ENCODE results near the gene ERF.

Gene ERF

DNA sequence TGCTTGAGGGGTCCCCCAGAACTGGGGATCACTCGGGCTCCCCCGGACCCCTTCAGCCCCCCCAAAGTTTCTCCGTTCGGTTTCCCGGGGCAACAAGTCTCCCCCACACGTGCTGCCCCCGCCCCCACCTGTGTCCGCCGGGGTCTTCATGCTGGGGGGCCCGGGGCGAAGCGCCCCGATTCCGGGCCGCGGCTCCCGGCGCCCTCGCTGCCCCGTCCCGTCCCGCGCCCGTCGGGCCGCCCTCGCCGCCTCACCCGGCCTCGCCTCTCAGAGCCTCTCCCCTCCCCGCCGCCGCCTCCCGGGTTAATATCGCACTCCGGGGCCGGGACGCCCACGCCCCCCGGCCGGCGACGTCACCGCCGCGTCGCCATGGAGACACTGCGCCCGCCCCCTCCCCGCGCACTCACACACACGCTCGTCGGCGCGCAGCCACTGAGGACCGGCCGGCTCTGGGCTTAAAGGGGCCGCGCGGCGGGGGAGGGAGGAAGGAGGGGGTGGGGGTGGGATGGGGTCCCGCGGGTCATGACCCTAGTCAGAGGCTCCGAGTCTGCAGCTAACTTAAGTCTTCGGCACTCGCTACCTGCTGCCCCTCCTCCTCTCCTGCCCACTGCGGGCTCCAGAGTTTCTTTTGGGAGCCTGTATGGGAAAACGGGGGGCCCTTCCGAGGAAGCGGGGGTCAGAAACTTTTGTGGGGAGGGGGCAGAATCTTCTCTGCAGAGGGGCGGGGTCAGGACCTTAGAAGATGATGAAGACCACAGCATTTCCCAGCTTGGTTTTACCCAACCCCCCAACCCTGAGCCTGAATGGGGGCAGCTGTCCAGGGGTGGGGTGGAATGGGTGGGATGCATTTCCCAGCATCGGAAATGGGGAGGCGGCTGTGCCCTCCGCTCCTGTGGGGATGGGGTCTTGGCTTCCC lies at the start of gene ERF:
Gene ERF (minus strand): TSS at position 279 of the 916 bp plus-strand sequence. CDS start 129 bp downstream, at position 150.
- Histone ChIP-seq H3K36me3 (ENCODE audit: insufficient read depth, low read length) (0 out of 2 replicates have a peak, but pooled peaks cover 4% of the 10 kb centered on the region), H3K9ac (ENCODE audit: low read depth, low read length) (peak within 1 kb of the TSS; percentile 80), H3K9me3 (ENCODE audit: control insufficient read depth, insufficient read depth, low read length) (no peaks in the 10 kb centered on the region), H3K4me1 (ENCODE audit: insufficient read depth, low read length) (peaks cover 21% of the 10 kb centered on the region)

DNA sequence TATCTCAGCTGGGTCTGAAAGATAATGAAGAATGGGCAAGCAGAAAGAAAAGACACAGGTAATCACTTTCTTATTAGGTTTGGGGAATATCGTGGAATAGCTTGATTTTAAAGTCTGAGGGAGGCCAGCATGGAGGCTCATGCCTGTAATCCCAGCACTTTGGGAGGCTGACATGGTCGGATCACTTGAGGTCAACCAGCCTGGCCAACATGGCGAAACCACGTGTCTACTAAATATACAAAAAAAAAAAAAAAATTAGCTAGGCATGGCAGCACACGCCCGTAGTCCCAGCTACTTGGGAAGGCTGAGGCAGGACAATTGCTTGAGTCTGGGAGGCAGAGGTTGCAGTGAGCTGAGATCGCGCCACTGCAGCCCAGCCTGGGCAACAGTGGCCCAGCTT lies 48.9 kb upstream of the ERF start:
- H3K9ac ChIP-seq (ENCODE audit: low read depth, low read length) = no peak overlapping the region
- peaks cover 12% of the 10 kb centered on the region for H3K4me1 ChIP-seq (ENCODE audit: insufficient read depth, low read length)
- H3K9me3 ChIP-seq (ENCODE audit: control insufficient read depth, insufficient read depth, low read length) = no peaks in the 10 kb centered on the region
- H3K36me3 ChIP-seq (ENCODE audit: insufficient read depth, low read length) = no peaks in the 10 kb centered on the region

DNA sequence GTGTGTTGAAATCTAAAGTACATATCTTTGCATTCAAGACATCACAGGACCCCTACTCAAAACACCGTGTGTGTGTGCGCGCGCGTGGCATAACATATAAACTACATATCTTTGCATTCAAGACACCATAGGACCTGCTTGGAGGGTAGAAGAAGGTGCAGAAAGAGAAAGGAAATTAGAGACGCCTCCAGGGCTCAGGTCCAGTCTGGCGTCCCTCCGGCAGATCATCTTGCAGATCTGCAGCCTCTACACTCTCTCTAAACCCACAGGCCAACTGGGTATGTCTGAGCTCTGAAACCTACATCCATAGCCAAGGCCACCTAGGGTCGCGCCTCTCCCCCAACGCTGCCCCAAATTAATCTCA lies 48.2 kb upstream of the ERF start:
- peak overlapping the region; percentile 37; the same call in 1 of the 2 replicates for H3K9ac ChIP-seq (ENCODE audit: low read depth, low read length)
- H3K4me1 ChIP-seq (ENCODE audit: insufficient read depth, low read length) = peaks cover 12% of the 10 kb centered on the region
- H3K36me3 ChIP-seq (ENCODE audit: insufficient read depth, low read length) = no peaks in the 10 kb centered on the region
- H3K9me3 ChIP-seq (ENCODE audit: control insufficient read depth, insufficient read depth, low read length) = no peaks in the 10 kb centered on the region

DNA sequence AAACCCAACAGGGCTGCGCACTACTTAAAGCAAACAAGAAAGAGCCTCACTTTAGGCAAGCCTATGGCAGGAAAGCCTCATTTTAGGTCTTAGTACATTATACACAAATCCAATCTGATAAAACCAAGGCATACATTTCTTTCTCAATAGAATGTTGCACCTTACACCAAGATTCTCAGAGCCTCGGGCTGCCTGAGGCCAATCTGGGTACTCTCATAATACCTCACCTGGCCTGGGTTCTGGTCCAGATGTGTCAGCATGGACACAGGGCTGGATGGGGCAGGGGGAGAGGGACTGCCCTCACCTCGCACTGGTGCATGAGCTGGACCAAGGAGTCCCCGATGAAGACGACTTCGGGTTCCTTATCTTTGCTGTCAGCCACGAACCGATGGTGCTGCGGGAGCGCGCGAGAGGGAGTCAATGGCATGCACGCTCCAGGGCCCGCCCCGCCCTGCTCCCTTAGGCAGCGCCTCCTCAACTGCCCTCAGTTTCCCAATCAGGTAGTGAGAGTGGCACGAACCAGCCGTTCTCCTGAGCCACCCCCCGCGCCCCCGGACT lies 46.8 kb upstream of the ERF start, which contains the start of gene PRR19:
Gene PRR19 (plus strand): TSS at position 487 of the 558 bp plus-strand sequence. CDS start 7,453 bp downstream, outside the sequence.
- no peaks in the 10 kb centered on the region for H3K9me3 ChIP-seq (ENCODE audit: control insufficient read depth, insufficient read depth, low read length)
- peak within 1 kb of the TSS; percentile 94 for H3K9ac ChIP-seq (ENCODE audit: low read depth, low read length)
- no peaks in the 10 kb centered on the region for H3K36me3 ChIP-seq (ENCODE audit: insufficient read depth, low read length)
- H3K4me1 ChIP-seq (ENCODE audit: insufficient read depth, low read length) = peaks cover 12% of the 10 kb centered on the region

DNA sequence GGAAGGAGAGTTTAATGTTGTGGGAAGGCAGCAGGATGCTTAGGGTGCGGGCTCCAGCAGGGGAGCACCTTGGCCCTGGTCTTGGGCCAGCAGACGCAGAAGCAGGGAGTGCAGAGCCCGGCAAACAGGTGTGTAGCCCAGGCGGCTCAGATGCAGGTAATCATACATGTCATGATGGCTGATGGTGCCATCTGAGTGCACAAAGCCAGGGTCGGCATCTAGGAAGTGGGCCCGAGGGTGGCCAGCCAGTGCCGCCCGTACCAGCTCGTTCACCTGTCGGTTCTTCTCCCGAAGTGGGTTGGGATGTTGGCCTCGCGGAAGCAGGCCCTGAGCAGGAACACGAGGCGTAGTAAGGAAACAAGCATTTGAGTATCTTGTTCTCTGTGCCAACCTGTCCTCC lies 42.1 kb upstream of the ERF start:
- peaks cover 8% of the 10 kb centered on the region for H3K4me1 ChIP-seq (ENCODE audit: insufficient read depth, low read length)
- no peaks in the 10 kb centered on the region for H3K9me3 ChIP-seq (ENCODE audit: control insufficient read depth, insufficient read depth, low read length)
- H3K9ac ChIP-seq (ENCODE audit: low read depth, low read length) = no peak overlapping the region
- H3K36me3 ChIP-seq (ENCODE audit: insufficient read depth, low read length) = no peaks in the 10 kb centered on the region; the same call in 1 of the 2 replicates

DNA sequence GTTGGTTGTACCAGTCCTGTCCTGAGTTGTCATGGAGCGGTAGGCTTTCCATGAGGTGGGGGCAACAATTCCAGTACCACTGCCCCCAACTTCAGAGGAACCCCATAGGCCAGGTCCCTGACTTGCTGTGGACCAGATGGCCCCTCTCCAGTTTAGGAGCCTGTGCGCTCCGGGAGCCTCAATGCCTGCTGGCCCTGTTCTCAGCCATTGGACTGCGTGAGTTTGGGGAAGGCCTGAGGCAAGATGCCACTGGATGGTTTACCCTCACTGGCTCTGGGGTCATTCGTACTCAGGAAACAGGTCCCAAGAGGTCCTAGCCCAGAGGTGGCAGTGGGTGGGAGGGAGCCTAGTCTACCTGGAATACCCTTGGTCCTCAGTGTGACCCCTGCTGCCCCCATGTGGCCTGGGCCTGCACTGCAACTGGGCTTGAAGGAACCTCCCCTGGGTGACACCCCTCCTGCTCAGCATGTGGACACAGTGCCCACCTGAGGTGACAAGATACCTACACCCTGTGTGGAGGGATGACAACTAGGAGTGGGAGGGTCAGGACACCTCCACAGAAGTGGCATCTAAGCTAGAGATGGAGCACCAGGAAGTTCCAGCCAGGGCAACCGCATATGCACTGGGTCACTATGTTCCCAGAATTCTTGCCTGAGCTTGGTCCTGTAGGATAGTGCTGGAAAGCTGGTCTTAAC lies 41.0 kb upstream of the ERF start:
- Histone ChIP-seq H3K4me1 (ENCODE audit: insufficient read depth, low read length) (peaks cover 6% of the 10 kb centered on the region; the same call in 1 of the 2 replicates), H3K36me3 (ENCODE audit: insufficient read depth, low read length) (no peaks in the 10 kb centered on the region; the same call in 1 of the 2 replicates), H3K9me3 (ENCODE audit: control insufficient read depth, insufficient read depth, low read length) (no peaks in the 10 kb centered on the region), H3K9ac (ENCODE audit: low read depth, low read length) (no peak overlapping the region)

DNA sequence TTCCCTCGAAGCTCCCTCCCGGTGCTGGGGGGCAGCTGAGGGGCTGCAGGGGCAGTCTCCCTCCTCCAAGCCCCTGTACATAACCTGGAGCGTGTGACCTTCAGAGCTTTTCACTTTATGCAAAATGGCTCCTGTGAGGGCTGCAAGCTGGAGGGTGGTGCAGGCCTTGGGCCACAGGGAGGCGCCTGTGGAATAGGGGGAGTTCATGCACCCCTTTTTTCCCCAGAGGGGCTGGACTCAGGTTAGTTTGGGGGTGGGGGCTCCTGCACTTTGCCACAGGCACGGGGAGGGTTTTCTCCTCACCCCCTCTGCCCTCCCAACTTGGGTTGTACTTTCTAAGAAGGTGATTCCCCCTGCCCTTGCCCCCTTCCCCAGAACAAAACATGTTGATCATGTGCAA lies 40.4 kb upstream of the ERF start:
- Histone ChIP-seq H3K9ac (ENCODE audit: low read depth, low read length) (no peak overlapping the region), H3K36me3 (ENCODE audit: insufficient read depth, low read length) (no peaks in the 10 kb centered on the region; the same call in 1 of the 2 replicates), H3K4me1 (ENCODE audit: insufficient read depth, low read length) (peaks cover 6% of the 10 kb centered on the region; the same call in 1 of the 2 replicates), H3K9me3 (ENCODE audit: control insufficient read depth, insufficient read depth, low read length) (no peaks in the 10 kb centered on the region)

DNA sequence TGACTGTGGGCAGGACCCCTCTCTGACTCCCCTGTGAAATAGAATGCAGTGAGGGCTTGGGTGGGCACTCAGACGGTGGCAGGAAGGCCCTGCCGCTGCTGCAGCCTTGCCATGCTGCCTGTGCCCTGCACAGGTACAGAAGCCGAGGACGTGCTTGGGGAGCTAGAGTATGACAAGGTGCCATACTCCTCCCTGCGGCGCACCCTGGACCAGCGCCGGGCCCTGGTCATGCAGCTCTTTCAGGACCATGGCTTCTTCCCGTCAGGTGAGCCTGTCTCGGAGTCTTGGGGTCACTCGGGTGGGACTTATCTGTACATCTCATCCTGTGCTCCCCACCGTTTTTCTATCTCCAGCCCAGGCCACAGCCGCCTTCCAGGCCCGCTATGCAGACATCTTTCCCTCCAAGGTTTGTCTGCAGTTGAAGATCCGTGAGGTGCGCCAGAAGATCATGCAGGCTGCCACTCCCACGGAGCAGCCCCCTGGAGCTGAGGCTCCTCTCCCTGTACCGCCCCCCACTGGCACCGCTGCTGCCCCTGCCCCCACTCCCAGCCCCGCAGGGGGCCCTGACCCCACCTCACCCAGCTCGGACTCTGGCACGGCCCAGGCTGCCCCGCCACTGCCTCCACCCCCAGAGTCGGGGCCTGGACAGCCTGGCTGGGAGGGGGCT lies 39.7 kb upstream of the ERF start:
- Histone ChIP-seq H3K9ac (ENCODE audit: low read depth, low read length) (no peak overlapping the region), H3K9me3 (ENCODE audit: control insufficient read depth, insufficient read depth, low read length) (no peaks in the 10 kb centered on the region), H3K36me3 (ENCODE audit: insufficient read depth, low read length) (no peaks in the 10 kb centered on the region; the same call in 1 of the 2 replicates), H3K4me1 (ENCODE audit: insufficient read depth, low read length) (peaks cover 6% of the 10 kb centered on the region; the same call in 1 of the 2 replicates)

DNA sequence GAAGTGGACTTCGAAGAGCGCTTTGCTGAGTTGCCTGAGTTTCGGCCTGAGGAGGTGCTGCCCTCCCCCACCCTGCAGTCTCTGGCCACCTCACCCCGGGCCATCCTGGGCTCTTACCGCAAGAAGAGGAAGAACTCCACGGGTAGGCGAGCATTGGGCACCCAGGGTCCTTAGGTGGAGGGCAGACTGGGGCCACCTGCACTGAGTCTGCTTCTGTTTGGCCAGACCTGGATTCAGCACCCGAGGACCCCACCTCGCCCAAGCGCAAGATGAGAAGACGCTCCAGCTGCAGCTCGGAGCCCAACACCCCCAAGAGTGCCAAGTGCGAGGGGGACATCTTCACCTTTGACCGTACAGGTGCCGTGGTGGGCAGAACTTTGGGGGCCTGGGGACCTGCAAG lies 39.0 kb upstream of the ERF start:
- Histone ChIP-seq H3K4me1 (ENCODE audit: insufficient read depth, low read length) (peaks cover 6% of the 10 kb centered on the region; the same call in 1 of the 2 replicates), H3K36me3 (ENCODE audit: insufficient read depth, low read length) (no peaks in the 10 kb centered on the region; the same call in 1 of the 2 replicates), H3K9ac (ENCODE audit: low read depth, low read length) (no peak overlapping the region), H3K9me3 (ENCODE audit: control insufficient read depth, insufficient read depth, low read length) (no peaks in the 10 kb centered on the region)

DNA sequence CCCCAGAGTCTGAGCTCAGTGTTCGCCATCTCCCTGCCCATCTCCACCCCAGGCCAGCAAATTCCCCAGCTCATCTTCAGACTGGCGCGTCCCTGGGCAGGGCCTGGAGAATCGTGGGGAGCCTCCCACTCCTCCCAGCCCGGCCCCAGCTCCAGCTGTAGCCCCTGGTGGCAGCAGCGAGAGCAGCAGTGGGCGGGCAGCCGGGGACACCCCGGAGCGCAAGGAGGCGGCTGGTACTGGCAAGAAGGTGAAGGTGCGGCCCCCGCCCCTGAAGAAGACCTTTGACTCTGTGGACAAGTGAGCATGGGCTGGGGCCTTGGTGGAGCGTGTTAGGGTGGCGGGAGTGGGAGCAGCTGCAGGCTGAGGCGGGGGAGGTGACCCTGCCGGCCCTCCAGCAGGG lies 38.6 kb upstream of the ERF start:
- H3K36me3 ChIP-seq (ENCODE audit: insufficient read depth, low read length) = no peaks in the 10 kb centered on the region; the same call in 1 of the 2 replicates
- no peaks in the 10 kb centered on the region for H3K9me3 ChIP-seq (ENCODE audit: control insufficient read depth, insufficient read depth, low read length)

DNA sequence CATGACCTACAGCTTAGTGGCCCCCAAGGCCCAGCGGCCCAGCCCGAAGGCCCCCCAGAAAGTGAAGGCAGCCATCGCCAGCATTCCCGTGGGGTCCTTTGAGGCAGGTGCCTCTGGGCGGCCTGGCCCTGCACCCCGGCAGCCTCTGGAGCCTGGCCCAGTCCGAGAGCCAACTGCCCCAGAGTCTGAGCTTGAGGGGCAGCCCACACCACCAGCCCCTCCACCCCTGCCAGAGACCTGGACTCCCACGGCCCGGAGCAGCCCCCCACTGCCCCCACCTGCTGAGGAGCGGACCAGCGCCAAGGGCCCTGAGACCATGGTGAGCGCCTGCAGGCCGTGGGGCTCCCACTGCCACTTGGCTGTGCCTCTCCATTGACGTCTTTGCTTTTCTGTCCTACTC lies 38.0 kb upstream of the ERF start:
- Histone ChIP-seq H3K36me3 (ENCODE audit: insufficient read depth, low read length) (no peaks in the 10 kb centered on the region; the same call in 1 of the 2 replicates), H3K9ac (ENCODE audit: low read depth, low read length) (no peak overlapping the region)

More for the DNA sequence above, 38.6 kb upstream of the ERF start:
- Histone ChIP-seq H3K4me1 (ENCODE audit: insufficient read depth, low read length) (peaks cover 6% of the 10 kb centered on the region; the same call in 1 of the 2 replicates), H3K9ac (ENCODE audit: low read depth, low read length) (no peak overlapping the region)

DNA sequence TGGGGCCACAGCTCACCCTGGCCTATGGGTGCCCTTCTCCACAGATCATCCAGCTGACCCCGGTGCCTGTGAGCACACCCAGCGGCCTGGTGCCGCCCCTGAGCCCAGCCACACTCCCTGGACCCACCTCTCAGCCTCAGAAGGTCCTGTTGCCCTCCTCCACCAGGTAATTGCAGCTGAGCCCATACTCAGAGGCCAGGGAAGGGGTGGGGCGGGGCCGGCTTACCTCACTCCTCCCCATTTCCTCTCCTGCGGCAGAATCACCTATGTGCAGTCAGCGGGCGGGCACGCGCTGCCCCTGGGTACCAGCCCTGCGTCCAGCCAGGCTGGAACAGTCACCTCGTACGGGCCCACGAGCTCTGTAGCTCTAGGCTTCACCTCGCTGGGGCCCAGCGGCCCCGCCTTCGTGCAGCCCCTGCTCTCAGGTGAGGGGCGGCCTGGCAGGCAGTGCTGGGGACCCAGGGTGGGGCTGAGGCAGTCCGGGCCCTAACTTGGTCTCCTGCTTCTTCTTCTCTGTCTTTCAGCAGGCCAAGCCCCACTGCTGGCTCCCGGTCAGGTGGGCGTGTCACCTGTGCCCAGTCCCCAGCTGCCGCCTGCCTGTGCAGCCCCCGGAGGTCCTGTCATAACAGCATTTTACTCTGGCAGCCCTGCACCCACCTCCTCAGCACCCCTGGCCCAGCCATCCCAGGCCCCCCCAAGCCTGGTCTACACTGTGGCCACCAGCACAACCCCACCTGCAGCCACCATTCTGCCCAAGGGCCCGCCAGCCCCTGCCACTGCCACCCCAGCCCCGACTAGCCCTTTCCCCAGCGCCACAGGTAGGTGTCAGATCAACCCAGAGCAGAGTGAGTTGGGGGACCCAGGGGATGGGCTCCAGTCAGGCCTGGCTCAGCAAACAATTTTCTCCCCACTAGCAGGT lies 37.4 kb upstream of the ERF start:
- peaks cover 2% of the 10 kb centered on the region; the same call in 1 of the 2 replicates for H3K36me3 ChIP-seq (ENCODE audit: insufficient read depth, low read length)
- peaks cover 6% of the 10 kb centered on the region; the same call in 1 of the 2 replicates for H3K4me1 ChIP-seq (ENCODE audit: insufficient read depth, low read length)
- no peak overlapping the region for H3K9ac ChIP-seq (ENCODE audit: low read depth, low read length)
- H3K9me3 ChIP-seq (ENCODE audit: control insufficient read depth, insufficient read depth, low read length) = no peaks in the 10 kb centered on the region

More for the DNA sequence above, 38.0 kb upstream of the ERF start:
- Histone ChIP-seq H3K9me3 (ENCODE audit: control insufficient read depth, insufficient read depth, low read length) (no peaks in the 10 kb centered on the region), H3K4me1 (ENCODE audit: insufficient read depth, low read length) (peaks cover 6% of the 10 kb centered on the region; the same call in 1 of the 2 replicates)

DNA sequence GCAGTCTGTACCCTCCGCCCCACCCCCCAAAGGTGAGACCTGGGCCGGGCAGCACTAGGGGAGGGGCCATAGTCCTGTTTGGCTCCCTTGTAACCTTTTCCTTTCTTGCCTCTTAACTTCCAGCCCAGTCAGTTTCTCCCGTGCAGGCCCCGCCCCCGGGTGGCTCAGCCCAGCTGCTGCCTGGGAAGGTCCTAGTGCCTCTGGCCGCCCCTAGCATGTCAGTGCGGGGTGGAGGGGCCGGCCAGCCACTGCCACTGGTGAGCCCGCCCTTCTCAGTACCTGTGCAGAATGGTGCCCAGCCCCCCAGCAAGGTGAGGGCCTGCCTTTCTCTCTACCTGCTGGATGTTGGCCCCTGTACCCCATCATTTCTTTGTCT lies 36.5 kb upstream of the ERF start:
- Histone ChIP-seq H3K9ac (ENCODE audit: low read depth, low read length) (no peak overlapping the region), H3K36me3 (ENCODE audit: insufficient read depth, low read length) (peaks cover 4% of the 10 kb centered on the region; the same call in 1 of the 2 replicates), H3K9me3 (ENCODE audit: control insufficient read depth, insufficient read depth, low read length) (no peaks in the 10 kb centered on the region), H3K4me1 (ENCODE audit: insufficient read depth, low read length) (peaks cover 6% of the 10 kb centered on the region; the same call in 1 of the 2 replicates)

Data from ES-I3 (cell line).